OCI-LY7 (cell line): ENCODE measurements around the gene CCDC91. TPM values are rescaled to one million over a fixed set of nuclear protein-coding genes. Genes with fewer than 3 reads are reported as not detected.

ENCODE experiments used
- BruUV-seq: library from RNA; stranded (reverse); fragments of 400-500 nt; replicated peaks from 2 replicates; lab custom pipeline; 2021; lab: Mats Ljungman, UMichigan
- CTCF ChIA-PET: fragments of 300-600 bp; sonication (Branson Sonifier 250); formaldehyde crosslinking; loops from one replicate; lab custom pipeline; 2022; ENCODE audit warnings: antibody characterized with exemption; ENCODE audit not compliant: unreplicated experiment; lab: Charles Lee
- POLR2A ChIA-PET: fragments of 300-600 bp; sonication (Branson Sonifier 250); formaldehyde crosslinking; loops from one replicate; lab custom pipeline; 2022; ENCODE audit warnings: antibody characterized with exemption; lab: Charles Lee
- DNase-seq: peaks from one replicate; pipeline ENCODE4 v3.0.0-alpha.2; 2015; ENCODE audit warnings: low spot score
- H2AFZ ChIP-seq: fragments of 200-600 bp; sonication (generic), shearing (Covaris generic); 2 replicates; pipeline ENCODE4 v1.6.1; 2014; ENCODE audit warnings: mild to moderate bottlenecking, antibody characterized with exemption, low read length, moderate library complexity
- H3K27ac ChIP-seq: fragments of 200-600 bp; sonication (generic); 2 replicates; pipeline ENCODE4 v1.5.1; 2014; ENCODE audit warnings: mixed run types, low read depth, mild to moderate bottlenecking, moderate library complexity, low read length, inconsistent platforms; ENCODE audit not compliant: poor library complexity, severe bottlenecking
- H3K36me3 ChIP-seq: fragments of 200-600 bp; sonication (generic); 2 replicates; pipeline ENCODE4 v1.6.1; 2014; ENCODE audit warnings: mild to moderate bottlenecking, antibody characterized with exemption, low read length, moderate library complexity, mixed read lengths; ENCODE audit not compliant: insufficient read depth
- H3K4me1 ChIP-seq: fragments of 200-600 bp; sonication (generic); 2 replicates; pipeline ENCODE4 v1.5.1; 2014; ENCODE audit warnings: mild to moderate bottlenecking, low read length; ENCODE audit not compliant: insufficient read depth, poor library complexity, severe bottlenecking
- H3K4me2 ChIP-seq: fragments of 200-600 bp; sonication (generic); 2 replicates; pipeline ENCODE4 v1.6.1; 2014; ENCODE audit warnings: mild to moderate bottlenecking, low read length
- H3K4me3 ChIP-seq: fragments of 200-600 bp; sonication (generic); 2 replicates; pipeline ENCODE4 v1.5.1; 2014; ENCODE audit warnings: mild to moderate bottlenecking, low read depth, low read length; ENCODE audit not compliant: poor library complexity, severe bottlenecking
- H3K79me2 ChIP-seq: fragments of 200-600 bp; sonication (generic); 2 replicates; pipeline ENCODE4 v1.6.1; 2016; ENCODE audit warnings: low read depth, mild to moderate bottlenecking, low read length, moderate library complexity, mixed read lengths; ENCODE audit not compliant: insufficient read depth
- H3K9me2 ChIP-seq: fragments of 200-600 bp; sonication (generic); 2 replicates; pipeline ENCODE4 v1.6.1; 2016; ENCODE audit warnings: mild to moderate bottlenecking, low read length, mixed read lengths; ENCODE audit not compliant: insufficient read depth
- H3K9me3 ChIP-seq: fragments of 200-600 bp; sonication (generic); 2 replicates; pipeline ENCODE4 v1.6.1; 2014; ENCODE audit warnings: mild to moderate bottlenecking, mixed run types, low read length, mixed read lengths
- H4K20me1 ChIP-seq: fragments of 200-600 bp; sonication (generic); 2 replicates; pipeline ENCODE4 v1.6.1; 2014; ENCODE audit warnings: mild to moderate bottlenecking, antibody characterized with exemption, low read length, moderate library complexity, mixed read lengths; ENCODE audit not compliant: insufficient read depth
- EZH2phosphoT487 ChIP-seq: fragments of 200-600 bp; sonication (generic); IDR thresholded peaks from 2 replicates; pipeline ENCODE4 v1.6.1; 2018; ENCODE audit warnings: low read depth, borderline replicate concordance, mild to moderate bottlenecking, mixed run types, antibody characterized with exemption, low read length, moderate library complexity, mixed read lengths
- intact Hi-C: fragments of 100-400 bp; cut with micrococcal nuclease; formaldehyde crosslinking; loops from one replicate; pipeline ENCODE4 v1.10.0; 2022; ENCODE audit not compliant: unreplicated experiment
- total RNA-seq, 2 experiments: library from RNA; depleted of rRNA in 1 of 2; stranded (reverse); fragments of >200 nt in 1 of 2; shearing (Covaris generic) in 1 of 2; gene quantifications; 2 replicates each; pipeline ENCODE4 v1.2.3, GENCODE V29; 2014 to 2022
- TF ChIP-seq, protein P1 (sequence below): fragments of 200-600 bp; sonication (generic); conservative IDR thresholded peaks from 2 replicates; pipeline ENCODE4 v1.5.1; 2014; ENCODE audit warnings: mild to moderate bottlenecking, antibody characterized with exemption, low read length, moderate library complexity, mixed read lengths

Gene CCDC91
- total RNA-seq, 2 experiments from 2014 or later: 15.8 to 23.8 TPM

DNA sequence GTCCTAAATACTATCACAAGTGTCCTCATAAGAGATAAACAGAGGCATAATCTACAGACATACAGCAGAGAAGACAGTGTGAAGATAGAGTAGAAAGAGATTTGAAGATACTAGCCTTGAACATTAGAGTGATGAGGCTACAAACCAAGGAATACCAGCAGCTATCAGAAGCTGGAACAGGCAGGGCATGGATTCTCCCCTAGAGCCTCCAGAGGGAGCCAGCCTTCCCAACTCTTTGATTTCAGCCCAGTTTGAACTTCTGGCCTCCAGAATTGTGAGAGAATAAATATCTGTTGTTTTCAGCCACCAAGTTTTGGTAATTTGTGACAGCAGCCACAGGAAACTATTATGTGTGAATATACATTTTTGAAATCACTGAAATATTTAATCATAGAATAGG lies 47.2 kb downstream of the CCDC91 start:
- no peaks in the 10 kb centered on the region; the same call in 1 of the 2 replicates for H3K79me2 ChIP-seq
- no peaks in the 10 kb centered on the region for H3K4me1 ChIP-seq
- intact Hi-C loops: no loop called here
- H3K9me2 ChIP-seq: no peaks in the 10 kb centered on the region
- no peaks in the 10 kb centered on the region for H3K36me3 ChIP-seq
- TF ChIP-seq, protein P1, sequence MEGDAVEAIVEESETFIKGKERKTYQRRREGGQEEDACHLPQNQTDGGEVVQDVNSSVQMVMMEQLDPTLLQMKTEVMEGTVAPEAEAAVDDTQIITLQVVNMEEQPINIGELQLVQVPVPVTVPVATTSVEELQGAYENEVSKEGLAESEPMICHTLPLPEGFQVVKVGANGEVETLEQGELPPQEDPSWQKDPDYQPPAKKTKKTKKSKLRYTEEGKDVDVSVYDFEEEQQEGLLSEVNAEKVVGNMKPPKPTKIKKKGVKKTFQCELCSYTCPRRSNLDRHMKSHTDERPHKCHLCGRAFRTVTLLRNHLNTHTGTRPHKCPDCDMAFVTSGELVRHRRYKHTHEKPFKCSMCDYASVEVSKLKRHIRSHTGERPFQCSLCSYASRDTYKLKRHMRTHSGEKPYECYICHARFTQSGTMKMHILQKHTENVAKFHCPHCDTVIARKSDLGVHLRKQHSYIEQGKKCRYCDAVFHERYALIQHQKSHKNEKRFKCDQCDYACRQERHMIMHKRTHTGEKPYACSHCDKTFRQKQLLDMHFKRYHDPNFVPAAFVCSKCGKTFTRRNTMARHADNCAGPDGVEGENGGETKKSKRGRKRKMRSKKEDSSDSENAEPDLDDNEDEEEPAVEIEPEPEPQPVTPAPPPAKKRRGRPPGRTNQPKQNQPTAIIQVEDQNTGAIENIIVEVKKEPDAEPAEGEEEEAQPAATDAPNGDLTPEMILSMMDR: no peak
- no peak for TF ChIP-seq EZH2phosphoT487
- H3K4me3 ChIP-seq: no peak overlapping the region
- H3K27ac ChIP-seq: no peak overlapping the region
- DNase-seq: no peak
- ChIA-PET POLR2A (no interaction called here), CTCF (no interaction called here)
- BruUV-seq: no TSS peak
- H3K4me2 ChIP-seq: no peak overlapping the region
- H2AFZ ChIP-seq: no peak overlapping the region
- H4K20me1 ChIP-seq: no peaks in the 10 kb centered on the region
- no peaks in the 10 kb centered on the region for H3K9me3 ChIP-seq

DNA sequence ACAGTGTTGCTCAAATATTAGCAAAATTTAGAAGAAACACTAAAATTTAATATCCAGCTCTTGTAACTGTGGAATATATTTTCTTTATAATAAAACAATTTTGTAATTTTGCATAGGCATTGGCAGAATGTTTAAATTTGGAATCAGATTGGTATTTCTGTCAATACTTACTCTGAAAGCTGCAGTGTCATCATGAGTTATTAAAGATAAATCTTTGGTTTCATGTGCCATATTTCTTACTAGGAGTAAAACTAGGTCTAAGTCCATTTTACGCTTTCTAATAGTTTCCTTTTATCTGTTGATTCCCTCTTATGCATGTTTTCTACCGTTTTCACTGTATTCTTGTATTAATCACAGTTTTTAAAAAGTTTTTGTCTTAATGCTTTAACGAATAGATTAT lies 49.7 kb downstream of the CCDC91 start:
- CTCF ChIA-PET: no interaction called here

DNA sequence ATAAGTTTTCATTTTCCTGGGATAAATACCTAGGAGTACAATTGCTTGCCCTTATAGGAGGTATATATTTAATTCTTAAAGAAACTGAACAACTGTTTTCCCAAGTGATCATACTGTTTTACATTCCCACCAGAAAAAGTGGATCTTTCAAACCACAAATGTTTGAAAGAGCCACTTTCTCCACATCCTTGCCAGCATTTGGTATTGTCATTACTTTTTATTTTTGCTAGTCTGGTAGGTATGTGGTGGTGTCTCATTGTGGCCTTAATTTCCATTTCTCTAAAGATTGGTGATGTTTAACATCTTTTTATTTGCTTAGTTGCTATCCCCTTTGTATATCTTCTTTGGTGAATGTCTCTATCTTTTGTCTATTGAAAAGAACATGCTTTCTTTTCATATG lies 50.6 kb downstream of the CCDC91 start:
- Histone ChIP-seq H3K4me3 (no peak overlapping the region), H2AFZ (no peak overlapping the region), H3K36me3 (no peaks in the 10 kb centered on the region), H3K4me2 (no peak overlapping the region), H3K4me1 (no peaks in the 10 kb centered on the region), H3K9me3 (no peaks in the 10 kb centered on the region), H3K9me2 (0 out of 2 replicates have a peak, but pooled peaks cover 1% of the 10 kb centered on the region), H3K79me2 (no peaks in the 10 kb centered on the region; the same call in 1 of the 2 replicates), H3K27ac (no peak overlapping the region), H4K20me1 (no peaks in the 10 kb centered on the region)
- DNase-seq: no peak
- intact Hi-C loops: no loop called here
- POLR2A ChIA-PET: interaction anchor here (0.7 kb wide), 1 partner anchor 15 kb away, joined by 5 read pairs; no protein-coding TSS in a partner anchor
- no peak for TF ChIP-seq EZH2phosphoT487
- TF ChIP-seq, protein P1: no peak
- no TSS peak for BruUV-seq
- CTCF ChIA-PET: no interaction called here

More for the DNA sequence above, 49.7 kb downstream of the CCDC91 start:
- no peaks in the 10 kb centered on the region for H3K9me3 ChIP-seq
- BruUV-seq: no TSS peak
- no peak for DNase-seq
- no peak overlapping the region for H2AFZ ChIP-seq
- POLR2A ChIA-PET: interaction anchor here (0.7 to 1.5 kb wide), 2 partner anchors 8 to 16 kb away, joined by 4 to 5 read pairs; no protein-coding TSS in a partner anchor
- TF ChIP-seq EZH2phosphoT487: no peak
- TF ChIP-seq, protein P1: no peak
- intact Hi-C loops: no loop called here
- H3K36me3 ChIP-seq: no peaks in the 10 kb centered on the region
- no peaks in the 10 kb centered on the region for H4K20me1 ChIP-seq
- no peak overlapping the region for H3K4me3 ChIP-seq
- H3K79me2 ChIP-seq: no peaks in the 10 kb centered on the region; the same call in 1 of the 2 replicates
- H3K4me1 ChIP-seq: no peaks in the 10 kb centered on the region
- H3K4me2 ChIP-seq: no peak overlapping the region
- no peak overlapping the region for H3K27ac ChIP-seq
- H3K9me2 ChIP-seq: no peaks in the 10 kb centered on the region
